Femur (tissue), 1 donor: Measurements from ENCODE around the gene MYO1C.
"Not testable (repeated sequence)": the region's sequence is repeated elsewhere in the genome, so short reads cannot be mapped to it uniquely, and the experiment has no call there.

ENCODE experiments used
- DNase-seq: peaks from one replicate; pipeline ENCODE4 v3.0.0-alpha.2; 2017

Gene MYO1C

GRCh38 chr17:1461198-1461944 lies 31.1 kb downstream of the MYO1C start:
- no peak for DNase-seq

GRCh38 chr17:1460233-1460632 lies 32.3 kb downstream of the MYO1C start:
- no peak for DNase-seq

- peak; percentile 98 for DNase-seq
These were observed 36.5 kb downstream of the MYO1C start, which contains the start of gene CRK for GRCh38 chr17:1455797-1456599. CRK (minus strand) TSS chr17:1456232; CDS start chr17:1456117, 115 bp downstream.

GRCh38 chr17:1455291-1455796 lies 37.1 kb downstream of the MYO1C start:
- peak; percentile 83 for DNase-seq

GRCh38 chr17:1454541-1454940 lies 37.9 kb downstream of the MYO1C start:
- no peak for DNase-seq

GRCh38 chr17:1453694-1454093 lies 38.8 kb downstream of the MYO1C start:
- DNase-seq: not testable (repeated sequence)

- DNase-seq: no peak
These were observed 39.6 kb downstream of the MYO1C start for GRCh38 chr17:1452836-1453235.

GRCh38 chr17:1450261-1450660 lies 42.2 kb downstream of the MYO1C start:
- DNase-seq: not testable (repeated sequence)

GRCh38 chr17:1449412-1449967 lies 43.0 kb downstream of the MYO1C start:
- no peak for DNase-seq

GRCh38 chr17:1447052-1447451 lies 45.4 kb downstream of the MYO1C start:
- DNase-seq: no peak

GRCh38 chr17:1446201-1446600 lies 46.3 kb downstream of the MYO1C start:
- no peak for DNase-seq

GRCh38 chr17:1445695-1446094 lies 46.8 kb downstream of the MYO1C start:
- not testable (repeated sequence) for DNase-seq

GRCh38 chr17:1442721-1443120 lies 49.8 kb downstream of the MYO1C start:
- not testable (repeated sequence) for DNase-seq

- no peak for DNase-seq
These were observed 50.3 kb downstream of the MYO1C start for GRCh38 chr17:1442187-1442586.

- DNase-seq: no peak
These were observed 51.6 kb downstream of the MYO1C start for GRCh38 chr17:1440921-1441320.

- no peak for DNase-seq
These were observed 53.8 kb downstream of the MYO1C start for GRCh38 chr17:1438593-1439083.

- no peak for DNase-seq
These were observed 57.2 kb downstream of the MYO1C start for GRCh38 chr17:1435326-1435725.

- DNase-seq: no peak
These were observed 58.3 kb downstream of the MYO1C start for GRCh38 chr17:1434150-1434549.

- DNase-seq: no peak
These were observed 60.8 kb downstream of the MYO1C start for GRCh38 chr17:1431631-1432104.

- DNase-seq: no peak
These were observed 68.9 kb downstream of the MYO1C start for GRCh38 chr17:1423456-1424135.

GRCh38 chr17:1422885-1423284 lies 69.6 kb downstream of the MYO1C start:
- DNase-seq: no peak

GRCh38 chr17:1421470-1421869 lies 71.0 kb downstream of the MYO1C start:
- DNase-seq: no peak

- DNase-seq: no peak
These were observed 71.5 kb downstream of the MYO1C start for GRCh38 chr17:1420981-1421380.
